MV-4-11 (cell line): Measurements from ENCODE around the gene BSN.
A peak's percentile ranks its signal among the peaks of the same experiment; 100 is the strongest.
"Not testable (repeated sequence)": the region's sequence is repeated elsewhere in the genome, so short reads cannot be mapped to it uniquely, and the experiment has no call there.

Source experiments
- DNase-seq: peaks from one replicate; lab custom pipeline; 2025; lab: John Stamatoyannopoulos, UW

Gene BSN

DNA sequence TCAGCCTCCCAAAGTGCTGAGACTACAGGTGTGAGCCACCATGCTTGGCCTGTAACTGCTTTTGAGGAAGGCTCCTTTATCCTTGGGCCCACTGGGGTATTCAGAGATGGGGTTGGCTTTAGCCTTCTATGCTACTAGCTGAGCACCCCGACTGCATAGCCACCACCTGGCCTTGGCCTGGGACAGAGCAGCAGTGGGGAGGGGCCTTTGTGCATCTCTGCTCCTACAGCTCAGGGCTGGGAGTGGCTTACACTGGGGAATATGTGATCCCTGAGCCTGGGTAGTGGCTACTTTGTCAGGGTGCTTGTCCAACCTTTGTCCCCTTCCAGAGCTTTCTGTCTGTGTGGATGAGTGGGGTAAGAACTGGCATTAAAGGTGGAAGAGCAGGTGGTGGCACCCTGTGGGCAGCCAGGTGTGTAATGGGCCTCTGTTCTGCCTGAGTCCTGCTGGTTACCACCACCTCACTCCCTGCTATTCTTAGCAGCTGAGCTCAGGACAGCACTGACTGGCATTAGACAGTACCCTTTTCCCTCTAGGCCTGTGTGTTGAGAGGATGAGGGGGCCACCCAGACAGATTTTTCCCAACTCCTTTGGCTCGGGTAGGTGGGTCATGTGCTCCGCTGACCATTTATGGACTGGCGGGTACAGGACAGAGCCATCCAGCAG, 141.2 kb downstream of the BSN start:
- not testable (repeated sequence) for DNase-seq

DNA sequence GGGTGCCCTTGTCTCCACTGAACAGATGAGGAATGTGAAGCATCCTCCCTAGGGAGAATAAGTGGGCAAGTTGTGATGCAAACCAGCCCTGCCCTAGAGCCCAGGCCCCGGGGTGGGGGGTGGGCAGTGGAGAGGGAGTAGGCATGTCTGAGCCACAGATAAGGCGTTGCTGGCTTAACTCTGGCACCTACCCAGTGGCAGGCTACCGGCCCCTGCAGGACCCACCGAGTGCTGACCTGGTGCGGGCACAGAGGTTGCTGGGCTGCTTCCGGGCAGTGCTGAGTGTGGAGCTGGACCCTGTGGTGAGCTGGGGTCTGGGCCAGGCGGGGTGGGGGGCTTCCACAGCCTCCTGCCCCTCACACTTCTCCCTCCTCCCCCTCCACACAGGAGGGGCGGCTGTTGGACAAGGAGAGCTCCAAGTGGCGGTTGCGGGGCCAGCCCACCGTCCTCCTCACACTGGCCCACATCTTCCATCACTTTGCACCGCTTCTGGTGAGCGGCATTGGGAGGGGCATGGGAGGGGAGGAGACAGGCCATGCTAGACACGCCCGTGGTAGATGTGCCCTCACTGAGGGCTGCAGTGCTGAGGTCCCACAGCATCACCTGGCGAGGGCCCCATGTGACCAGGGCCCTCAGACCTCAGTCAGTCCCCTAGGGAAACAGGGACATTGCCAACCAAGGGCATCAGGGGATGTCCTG, 145.2 kb downstream of the BSN start:
- no peak for DNase-seq

DNA sequence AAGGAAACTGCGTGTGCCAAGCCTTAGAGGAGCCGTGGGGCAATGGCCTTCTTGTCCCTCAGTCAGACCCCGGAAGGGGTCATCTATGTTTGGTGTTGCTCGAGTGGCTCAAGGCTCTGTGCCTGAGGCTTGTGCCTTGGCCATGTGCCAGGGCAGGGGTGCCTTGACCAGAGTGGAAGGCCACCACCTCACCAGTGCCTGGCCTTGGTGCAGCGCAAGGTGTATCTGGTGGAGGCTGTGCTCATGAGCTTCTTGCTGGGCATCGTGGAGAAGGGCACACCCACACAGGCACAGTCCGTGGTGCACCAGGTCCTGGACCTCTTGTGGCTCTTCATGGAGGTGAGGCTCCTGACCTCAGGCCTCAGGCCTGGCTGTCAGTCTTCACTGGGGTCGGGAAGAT, 145.7 kb downstream of the BSN start:
- DNase-seq = no peak

DNA sequence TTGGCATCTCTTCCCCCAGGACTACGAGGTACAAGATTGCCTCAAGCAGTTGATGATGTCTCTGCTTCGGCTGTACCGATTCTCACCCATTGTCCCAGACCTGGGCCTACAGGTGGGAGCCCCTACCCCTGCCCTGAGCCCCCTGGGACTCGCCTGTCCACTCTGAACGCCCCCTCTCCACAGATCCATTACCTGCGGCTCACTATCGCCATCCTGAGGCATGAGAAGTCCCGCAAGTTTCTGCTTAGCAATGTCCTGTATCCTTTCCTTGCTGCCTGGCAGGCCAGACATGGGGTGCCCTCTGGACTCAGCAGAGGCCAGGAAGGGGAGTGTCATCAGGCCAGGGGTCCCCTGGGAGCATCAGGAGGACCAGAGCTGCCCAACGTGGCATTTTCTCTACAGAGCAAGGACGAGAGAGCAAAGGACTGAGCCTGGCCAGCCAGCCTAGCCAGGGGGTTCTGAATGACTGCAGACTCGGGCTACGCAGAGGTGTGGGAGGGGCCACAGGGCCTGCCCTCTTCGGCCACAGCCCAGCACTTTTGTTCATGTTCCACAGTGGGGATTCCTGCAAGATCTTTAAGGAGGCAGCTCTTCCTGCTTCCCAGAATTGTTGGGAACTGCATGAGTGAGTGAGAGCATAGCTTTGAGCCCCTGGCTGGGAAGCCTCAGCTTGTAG, 146.3 kb downstream of the BSN start:
- no peak for DNase-seq

DNA sequence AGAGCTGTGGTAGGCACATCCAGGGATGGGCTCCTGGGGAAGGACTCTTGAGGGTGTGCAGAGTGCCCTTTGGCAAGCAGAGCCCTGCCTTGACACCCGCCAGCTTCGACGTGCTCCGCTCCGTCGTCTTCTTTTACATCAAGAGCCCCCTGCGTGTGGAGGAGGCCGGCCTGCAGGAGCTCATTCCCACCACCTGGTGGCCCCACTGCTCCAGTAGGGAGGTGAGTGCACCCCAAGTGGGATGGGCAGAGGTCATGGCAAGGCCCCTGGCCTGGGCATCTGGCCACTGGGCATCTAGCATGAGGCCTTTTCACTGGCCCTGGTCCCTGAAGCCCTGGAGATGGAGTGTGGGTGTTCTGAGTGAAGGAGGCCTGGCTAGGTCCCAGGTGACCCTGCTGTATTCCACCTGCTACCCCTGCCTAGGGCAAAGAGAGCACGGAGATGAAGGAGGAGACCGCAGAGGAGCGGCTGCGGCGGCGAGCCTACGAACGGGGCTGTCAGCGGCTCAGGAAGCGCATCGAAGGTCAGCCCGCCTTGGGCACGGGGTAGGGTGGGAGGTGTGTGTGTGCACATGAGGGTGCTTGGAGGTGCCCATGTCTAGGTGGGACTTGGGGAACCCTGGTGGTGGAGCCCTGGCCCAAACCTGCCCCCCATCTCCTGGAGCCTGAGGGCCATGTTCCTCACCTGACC, 147.3 kb downstream of the BSN start:
- DNase-seq = no peak

DNA sequence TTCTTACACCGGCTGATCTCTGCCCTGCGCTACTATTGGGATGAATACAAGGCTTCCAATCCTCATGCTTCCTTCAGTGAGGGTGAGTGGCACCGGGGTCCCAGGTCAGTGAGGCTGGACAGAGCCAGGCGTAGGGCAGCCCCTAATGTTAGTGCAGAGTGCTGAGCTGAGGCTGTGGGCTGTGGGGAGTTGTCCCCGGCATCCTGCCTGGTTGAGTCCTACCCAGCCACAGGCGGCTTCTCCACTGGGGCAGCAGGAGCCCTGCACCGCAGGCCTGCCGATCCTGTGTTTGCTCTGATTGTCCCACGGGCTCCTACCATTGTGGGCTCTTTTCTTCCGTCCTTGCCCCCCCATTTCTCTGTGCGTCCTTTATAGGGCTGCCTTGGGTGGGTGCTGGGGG, 148.4 kb downstream of the BSN start:
- no peak for DNase-seq

DNA sequence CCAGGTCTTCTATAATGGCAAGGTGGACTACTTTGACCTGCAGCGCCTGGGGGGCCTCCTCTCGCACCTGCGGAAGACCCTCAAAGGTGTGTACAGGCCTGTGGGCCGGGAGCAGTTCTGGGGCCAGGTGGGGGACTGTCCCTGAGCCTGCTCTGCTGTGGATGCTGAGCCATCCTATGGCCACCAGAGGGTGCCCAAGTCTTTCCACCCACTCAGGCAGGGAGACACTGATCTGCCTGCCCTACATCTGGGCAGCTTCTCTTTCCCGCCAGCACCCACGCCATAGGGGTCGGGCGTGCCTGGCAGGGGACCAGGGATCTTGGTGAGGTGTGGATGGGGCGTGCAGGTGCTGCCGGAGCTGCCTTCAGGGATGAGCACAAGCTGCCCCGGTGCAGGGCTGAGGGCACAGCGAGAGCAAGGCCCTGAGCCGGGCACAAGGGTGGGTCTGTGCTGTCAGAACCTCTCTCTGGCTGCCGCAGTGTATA, 149.2 kb downstream of the BSN start:
- peak; percentile 57 for DNase-seq

DNA sequence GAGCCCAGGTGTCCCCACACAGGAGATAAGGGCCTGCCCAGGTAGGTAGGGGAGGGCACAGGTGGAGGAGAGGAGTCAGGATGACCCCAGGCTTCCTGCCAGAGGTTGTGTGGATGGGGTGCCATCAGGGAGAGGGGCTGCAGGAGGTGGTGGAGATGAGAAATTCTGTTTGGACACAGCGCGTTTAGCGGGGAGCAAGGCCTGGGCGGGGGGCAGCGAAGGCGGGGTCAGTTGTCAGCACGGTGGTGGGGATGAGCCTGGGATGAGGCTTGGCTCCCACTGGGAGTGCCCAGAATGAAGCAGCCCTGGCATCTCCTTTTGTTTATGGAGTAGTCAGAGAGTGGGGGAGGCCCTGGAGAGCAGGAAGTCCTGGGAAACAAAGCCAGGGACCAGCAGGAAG, 149.7 kb downstream of the BSN start:
- no peak for DNase-seq

DNA sequence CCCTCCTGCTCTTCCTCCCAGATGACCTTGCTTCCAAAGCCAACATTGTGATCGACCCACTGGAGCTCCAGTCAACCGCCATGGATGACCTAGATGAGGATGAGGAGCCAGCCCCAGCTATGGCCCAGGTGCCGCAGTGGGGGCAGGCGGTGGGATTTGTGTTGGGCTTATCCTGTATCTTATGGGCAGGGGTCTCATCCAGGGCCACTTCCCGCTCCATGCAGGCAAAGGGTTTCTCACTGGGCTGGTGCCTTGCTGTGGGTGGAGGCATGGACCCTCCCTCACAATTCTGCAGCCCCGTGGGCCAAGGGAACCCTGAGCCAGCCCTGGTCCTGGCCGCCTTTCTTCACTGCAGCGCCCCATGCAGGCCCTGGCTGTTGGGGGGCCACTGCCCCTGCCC, 150.4 kb downstream of the BSN start:
- DNase-seq = no peak

DNA sequence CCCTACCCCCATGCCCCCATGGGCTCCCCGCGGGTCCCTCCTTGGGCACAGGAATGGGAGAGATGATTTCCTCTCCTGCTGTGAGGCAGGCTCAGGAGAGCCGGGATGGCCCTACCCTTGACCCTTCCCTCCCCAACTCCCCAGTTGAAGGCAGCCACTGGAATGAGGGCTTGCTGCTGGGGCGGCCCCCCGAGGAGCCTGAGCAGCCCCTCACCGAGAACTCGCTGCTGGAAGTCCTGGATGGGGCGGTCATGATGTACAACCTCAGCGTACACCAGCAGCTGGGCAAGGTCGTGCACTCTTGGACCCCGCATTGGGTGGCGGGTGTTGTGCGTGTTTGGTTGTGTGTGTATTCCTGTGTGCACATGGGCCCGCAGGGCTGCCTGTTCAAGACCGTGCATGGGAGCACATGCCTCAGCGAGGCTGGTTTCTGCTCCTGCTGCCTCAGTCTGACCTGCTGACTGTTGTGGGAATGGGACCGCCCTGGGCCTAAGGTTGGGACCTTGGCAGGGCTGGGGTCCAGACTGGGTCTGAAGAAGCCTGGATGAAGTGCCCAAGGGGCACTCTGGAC, 151.2 kb downstream of the BSN start:
- no peak for DNase-seq

DNA sequence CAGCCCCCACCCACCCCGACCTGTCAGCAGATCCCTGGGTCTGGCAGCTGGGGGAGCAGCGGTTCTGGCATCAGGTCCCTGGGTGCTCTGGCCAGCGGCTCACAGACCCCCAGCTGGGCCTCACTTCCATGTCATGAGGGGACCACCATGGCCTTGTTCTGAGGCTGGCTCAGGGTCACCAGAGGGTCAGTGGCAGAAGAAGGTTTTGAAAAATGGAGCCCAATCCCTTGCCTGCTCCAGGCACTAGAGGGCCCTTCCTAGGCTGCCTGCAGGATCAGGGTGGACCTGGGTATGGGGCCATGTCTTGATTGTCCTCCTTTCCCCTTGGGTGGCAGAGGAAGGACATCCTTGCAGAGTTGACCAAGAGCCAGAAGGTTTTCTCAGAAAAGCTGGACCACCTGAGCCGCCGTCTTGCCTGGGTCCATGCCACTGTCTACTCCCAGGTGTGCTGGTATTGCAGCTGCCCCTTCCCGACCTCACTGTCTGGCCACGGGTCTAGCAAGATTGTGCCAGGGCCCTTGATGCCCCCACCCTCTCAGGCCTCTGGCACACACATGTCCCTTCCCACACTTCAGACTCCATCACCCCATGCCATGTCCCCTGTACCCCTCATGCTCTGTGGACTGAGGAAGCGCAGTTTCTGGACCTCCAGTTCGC, 152.3 kb downstream of the BSN start:
- no peak for DNase-seq

DNA sequence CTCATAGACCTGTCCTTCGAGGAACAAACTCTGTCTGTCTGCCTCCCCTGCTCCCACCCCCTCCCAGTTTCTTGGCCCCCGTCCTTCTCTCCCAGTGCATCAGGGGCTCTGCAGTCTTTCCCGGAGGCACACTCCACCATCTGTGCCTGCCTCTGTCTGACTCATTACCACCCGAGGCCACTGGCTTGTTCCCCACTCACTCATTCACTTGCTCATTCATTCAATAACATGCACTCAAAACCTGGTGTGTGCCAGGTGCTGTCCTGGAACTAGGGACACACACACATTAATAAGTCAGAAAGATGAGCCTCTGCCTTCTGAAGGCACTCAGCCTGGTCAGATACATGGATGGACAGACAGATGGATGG, 152.8 kb downstream of the BSN start:
- no peak for DNase-seq

DNA sequence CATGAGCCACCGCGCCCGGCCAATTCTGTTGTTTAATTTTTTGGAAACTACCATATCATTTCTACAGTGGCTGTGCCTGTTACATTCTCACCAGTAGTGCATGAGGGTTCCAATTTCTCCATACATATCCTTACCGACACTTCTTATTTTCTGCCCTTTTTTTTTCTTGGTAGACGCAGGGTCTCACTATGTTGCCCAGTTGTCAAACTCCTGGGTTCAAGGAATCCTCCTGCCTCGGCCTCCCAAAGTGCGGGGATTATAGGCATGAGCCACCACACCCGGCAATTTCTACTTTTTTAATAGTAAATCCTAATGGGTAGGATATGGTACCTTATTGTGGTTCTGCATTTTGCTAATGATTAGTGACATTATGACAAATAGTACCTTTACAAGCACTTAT, 155.6 kb downstream of the BSN start:
- no peak for DNase-seq

DNA sequence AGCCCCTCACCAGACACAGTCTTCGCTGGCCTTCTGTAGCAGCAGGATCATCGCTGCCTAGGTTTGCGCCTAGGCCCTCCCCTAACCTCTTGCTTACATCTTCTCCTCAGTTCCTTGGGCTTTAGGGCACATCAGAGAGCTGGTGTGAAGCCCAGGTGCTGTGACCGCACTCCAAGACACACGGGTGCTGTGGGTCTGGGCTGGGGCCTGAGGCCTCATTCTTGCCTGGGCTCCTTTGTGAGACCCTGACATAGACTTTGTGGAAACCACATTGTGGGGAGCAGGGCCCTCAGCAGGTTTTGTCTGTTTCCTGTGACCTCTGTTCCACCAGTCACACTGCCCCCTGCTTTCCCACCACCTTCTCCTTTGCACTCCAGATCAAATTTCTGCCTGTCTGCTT, 157.2 kb downstream of the BSN start:
- no peak for DNase-seq

DNA sequence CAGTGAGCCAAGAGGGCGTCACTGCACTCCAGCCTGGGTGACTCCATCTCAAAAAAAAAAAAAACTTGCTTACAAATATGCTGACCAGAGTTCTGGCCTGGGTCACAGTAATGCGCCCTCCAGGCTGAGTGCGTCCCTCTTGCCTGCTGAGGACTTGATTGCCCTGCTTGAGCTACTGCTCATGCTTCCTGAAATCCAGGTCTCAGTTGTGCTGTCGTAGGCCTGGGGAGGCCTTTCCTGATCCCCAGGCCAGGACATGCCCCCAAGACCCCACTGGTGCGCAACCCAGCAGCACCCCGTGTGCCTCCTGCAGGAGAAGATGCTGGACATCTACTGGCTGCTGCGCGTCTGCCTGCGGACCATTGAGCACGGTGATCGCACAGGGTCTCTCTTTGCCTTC, 157.9 kb downstream of the BSN start:
- DNase-seq = no peak

DNA sequence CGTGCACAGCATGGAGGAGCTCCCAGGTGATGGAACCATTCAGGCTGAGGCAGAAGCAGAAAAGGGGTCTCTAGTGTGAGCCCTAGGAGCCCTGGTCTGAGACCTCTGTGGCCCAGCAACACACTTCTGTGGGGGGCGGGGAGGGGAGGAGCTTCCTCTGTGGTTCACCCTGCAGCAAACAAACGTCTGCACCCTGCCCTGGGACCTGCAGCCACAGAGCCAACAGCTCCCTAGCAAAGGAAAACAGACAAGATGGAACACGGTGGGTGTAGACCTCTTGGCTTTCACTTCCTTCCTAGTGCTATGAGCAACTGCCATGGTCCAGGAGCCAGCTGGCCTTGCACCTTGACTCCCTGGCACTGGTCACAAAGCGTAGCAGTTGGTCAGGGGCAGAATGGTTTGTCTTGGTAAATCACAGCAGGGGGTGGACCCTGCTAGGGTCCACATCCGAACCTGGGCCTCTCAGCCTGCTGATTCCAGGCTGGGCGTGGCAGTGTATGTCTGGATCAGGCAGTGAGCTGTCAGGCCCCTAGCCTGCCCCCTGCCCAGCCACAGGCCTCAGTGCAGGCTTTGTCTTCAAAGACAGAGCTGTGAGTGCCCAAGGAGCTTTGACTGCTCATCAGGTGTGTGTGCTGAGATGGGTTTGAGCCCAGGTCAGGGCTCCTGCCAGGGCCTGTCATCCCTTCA, 158.5 kb downstream of the BSN start:
- peak; percentile 84 for DNase-seq

DNA sequence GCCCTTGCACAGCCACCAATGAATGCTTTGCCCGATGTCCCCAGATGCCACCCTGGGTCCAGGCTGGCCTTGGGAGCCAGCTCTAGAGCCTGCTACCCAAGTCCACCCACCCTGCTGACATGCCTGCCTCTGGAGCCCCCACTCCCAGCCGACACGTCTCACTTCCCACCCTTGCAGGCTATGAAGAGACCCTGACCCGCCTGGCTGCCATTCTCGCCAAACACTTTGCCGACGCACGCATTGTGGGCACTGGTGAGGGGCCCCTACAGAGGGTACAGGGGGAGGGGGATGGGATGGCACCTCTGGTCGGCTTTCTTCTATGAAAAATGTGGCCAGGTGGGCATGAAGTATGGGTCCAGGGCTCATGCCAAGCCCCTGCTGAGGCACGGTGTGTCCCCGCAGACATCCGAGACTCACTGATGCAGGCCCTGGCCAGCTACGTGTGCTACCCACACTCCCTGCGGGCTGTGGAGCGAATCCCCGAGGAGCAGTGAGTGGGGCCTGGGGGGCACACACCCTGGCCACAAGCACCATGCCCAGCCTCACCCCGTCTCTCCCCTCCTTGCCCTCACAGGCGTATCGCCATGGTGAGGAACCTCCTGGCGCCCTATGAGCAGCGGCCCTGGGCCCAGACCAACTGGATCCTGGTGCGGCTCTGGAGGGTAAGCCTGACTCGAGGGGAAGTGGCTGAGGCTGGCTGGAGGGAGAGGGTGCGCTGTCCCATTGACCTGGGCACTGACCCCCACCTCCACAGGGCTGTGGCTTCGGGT, 159.2 kb downstream of the BSN start:
- no peak for DNase-seq

DNA sequence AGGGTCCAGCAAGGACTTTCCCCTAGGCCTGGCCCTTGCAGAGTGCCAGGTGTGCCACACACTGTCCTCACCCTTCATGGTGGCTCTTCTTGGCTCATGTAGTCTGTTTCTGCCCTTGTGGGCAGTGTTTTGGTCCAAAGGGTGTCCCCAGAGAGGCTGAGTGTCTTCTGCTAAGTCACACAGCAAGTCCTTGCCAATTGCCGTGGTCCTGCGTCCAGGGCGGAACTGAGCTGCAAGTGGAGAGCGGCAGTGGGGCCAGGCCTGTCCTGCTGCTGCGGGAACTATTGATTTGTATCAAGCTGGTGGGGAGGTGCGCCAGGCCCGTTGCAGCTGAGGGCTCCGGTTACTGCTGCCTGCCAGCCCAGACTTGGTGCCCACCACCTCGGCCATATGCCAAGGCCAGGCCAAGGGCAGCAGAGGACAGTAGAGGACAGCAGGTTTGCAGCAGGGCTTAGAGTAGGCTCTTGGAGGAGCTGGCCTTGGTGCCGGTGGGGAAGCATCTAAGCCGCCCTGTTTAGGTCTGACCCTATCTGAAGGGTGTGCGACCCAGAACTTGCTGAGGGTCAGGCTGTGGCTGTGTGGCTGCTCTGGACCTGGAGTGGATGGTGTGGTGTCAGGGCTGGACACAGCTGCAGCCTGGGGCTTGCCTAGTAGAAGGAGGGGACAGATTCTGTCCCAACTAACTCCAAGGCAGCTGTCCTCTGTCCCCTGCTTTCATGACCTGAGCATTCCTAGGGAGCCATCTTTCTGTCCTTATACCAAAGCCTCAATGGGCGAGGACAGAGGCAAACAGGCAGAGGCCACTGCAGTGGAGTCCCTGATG, 160.7 kb downstream of the BSN start:
- no peak for DNase-seq

DNA sequence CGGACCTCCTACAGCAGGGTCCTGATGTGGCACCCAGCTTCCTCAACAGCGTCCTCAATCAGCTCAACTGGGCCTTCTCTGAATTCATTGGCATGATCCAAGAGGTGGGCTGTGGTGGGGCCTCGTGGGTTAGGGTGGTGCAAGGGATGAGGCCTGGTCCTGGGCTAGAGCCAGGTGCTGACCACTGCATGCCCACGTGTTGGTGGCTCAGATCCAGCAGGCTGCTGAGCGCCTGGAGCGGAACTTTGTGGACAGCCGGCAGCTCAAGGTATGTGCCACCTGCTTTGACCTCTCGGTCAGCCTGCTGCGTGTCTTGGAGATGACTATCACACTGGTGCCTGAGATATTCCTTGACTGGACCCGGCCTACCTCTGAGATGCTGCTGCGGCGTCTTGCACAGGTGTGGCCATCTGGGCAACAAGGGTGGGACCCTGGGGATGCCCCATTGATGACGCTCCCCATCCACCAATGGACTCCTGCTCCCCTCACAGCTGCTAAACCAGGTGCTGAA, 161.4 kb downstream of the BSN start:
- DNase-seq = no peak
